NCI-H2107 treated with DMSO at 0.1 percent for 48 hours (cell line): ENCODE data around the gene TAF13.

Experiments
- DNase-seq: peaks from one replicate; lab custom pipeline; 2025; ENCODE audit not compliant: unreplicated experiment; lab: John Stamatoyannopoulos, UW

Gene TAF13, protein sequence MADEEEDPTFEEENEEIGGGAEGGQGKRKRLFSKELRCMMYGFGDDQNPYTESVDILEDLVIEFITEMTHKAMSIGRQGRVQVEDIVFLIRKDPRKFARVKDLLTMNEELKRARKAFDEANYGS

DNA sequence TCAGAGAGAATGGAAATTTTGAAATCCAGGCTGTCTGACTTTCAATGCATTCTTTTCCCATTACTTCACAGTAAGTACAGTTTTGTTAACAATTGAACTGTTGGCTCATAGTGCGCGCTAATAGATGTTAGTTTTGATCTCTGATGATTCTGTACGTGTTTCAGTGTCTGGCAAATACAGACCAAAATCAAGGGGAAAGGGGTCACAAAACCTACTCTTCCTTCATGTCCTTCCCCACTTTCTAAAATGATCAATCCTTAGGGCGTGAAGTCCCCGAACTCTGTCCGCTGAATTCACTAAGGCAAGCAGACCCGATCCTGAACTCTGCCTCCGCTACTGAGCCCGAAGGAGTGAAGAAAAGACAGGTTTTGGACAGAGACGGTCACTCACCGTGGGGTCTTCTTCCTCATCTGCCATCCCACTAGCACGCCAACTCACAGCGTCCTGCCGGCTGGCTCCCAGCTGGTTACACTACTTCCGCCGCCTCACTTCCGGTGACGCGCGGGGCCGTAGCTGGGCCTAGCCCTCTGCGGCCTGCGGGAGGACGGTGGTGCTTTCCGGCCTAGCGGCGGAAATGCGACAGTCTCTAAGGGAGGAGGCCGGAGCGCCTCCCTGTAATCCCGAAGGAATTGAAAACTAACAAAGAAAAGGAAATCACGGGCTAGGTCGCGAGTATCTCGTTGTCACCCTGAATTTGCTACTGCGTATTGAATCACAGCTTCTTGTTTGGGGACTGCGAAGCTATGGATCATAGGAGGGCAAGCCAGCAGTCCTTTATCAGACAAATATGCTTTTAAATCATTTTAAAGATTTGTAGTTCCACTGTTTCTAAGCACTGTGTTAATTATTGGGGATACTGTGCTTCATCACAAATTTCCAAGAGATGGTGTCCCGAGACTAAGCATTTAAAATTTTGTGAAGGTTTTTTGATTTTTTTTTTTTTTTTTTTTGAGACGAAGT lies at the start of gene TAF13:
Gene TAF13, minus strand, starts transcription at position 473 of the 960 bp plus-strand sequence. Its CDS starts 56 bp downstream, at position 417.
- peak; percentile 87 for DNase-seq

DNA sequence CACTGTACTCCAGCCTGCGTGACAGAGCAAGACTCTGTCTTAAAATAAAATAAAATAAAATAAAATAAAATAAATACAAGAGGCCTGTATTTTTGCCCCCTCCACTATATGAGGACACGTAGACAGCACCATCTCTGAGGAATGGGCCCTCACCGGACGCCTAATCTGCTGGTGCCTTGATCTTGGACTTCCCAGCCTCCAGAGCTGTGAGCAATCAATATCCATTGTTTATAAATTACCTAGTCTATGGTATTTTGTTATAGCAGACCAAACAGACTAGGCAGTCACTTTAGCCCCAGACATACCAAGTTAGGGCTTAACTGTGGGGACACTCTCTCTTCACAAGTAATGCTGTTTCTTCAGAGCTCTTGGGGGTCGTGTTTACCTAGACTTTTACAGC lies 44.6 kb upstream of the TAF13 start:
- no peak for DNase-seq

DNA sequence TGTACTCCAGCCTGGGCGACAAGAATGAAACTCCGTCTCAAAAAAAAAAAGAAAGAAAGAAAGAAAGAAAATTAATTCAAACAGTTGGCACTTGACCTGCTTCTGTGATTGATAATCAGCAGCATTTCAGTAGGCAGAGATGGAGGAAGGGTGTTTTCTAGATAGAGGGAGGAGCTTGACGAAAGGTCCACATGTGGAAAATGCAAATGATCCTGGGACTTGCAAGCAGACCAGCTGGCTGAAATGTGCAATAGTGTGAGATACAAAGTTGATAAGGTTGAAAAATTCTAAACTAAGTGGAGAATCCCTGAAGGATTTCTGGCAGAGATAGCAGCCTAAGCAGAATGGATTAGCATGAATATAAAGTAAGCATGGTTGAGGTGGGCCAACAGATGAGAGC lies 42.3 kb upstream of the TAF13 start:
- DNase-seq: no peak

DNA sequence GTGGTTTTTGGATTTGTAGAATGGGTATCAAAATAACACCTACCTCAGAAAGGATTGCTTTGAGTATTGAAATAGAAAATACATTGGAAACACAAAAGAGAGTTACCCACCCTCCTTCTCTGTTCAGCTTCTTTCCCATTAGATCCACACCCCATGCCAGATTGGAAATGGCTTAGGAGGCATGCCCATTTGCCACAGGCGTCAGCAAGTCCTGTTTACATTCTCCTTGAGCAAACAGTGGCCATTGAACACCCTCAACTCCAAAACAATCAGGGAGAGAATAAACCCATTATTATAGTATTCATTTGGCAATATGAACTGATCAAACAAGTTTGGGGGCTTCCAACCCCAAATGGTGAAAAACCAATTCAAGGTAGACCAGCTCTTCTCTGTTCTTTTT lies 40.5 kb upstream of the TAF13 start:
- no peak for DNase-seq

DNA sequence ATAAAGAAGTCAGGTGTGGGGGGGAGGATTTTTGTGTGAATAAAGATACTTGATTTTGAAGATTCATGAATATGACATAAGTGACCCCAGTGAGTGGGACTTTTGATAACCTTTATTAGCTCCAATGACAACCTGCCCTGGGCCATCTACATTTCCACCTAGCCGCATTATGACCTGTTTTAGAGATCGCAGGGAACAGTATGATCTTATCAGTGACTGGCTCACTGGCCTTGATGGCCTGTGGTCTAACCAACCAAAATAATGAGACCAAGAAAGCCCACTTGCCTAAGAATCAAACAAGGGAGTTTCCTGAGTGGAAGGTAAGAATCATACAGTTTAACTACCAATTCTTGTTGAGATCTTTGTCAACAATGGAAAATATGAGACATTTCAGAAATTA lies 39.9 kb upstream of the TAF13 start:
- no peak for DNase-seq

DNA sequence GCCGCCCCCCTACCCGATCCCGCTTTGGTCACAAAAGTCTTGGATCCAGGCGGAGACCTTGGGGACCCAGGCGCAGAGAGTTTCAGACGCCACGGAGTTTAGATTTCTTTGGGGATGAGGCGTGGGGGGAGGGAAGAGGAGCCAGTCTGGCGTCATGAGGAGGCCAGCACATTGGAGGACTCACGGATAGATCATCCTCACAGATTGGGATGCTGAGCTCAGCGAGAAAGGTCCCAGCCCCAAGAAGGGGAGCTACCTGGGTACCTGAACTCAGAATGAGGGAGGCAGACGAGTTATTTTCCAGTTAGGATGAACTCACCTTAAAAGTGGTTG lies 38.5 kb upstream of the TAF13 start:
- DNase-seq: no peak

DNA sequence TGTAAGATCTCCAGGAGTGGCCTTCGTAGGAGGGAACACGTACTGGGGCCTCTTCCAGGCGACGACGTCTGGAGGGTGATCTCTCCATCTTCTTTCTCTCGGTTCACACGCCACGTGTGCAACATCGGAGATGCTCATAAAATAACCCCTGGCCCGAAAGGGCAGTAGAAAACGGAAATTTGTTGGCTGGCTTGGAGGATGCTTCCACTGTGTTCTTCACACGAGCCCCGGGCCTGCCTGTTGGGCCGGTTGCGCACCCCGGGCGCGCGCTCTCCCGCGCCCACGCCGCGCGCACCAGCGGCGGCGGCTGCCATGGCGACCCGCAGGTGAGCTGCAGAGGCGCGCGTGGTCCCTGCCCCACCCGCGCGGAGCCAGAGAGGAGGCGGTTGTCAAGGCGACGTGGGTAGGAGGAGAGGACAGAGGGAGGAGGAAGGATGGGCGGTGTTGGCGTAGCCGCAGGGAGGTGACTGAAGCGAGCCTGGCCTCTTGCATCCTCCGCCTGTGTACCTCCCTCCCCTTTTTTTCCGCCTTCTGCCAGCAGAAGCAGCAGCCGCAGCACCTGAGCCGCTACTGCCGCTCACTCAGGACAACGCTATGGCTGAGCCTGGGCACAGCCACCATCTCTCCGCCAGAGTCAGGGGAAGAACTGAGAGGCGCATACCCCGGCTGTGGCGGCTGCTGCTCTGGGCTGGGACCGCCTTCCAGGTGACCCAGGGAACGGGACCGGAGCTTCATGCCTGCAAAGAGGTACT lies 38.0 kb upstream of the TAF13 start, which contains the start of gene ELAPOR1:
Gene ELAPOR1, plus strand, starts transcription at position 526 of the 752 bp plus-strand sequence. Its CDS starts 69 bp downstream, at position 595.
- peak; percentile 77 for DNase-seq

DNA sequence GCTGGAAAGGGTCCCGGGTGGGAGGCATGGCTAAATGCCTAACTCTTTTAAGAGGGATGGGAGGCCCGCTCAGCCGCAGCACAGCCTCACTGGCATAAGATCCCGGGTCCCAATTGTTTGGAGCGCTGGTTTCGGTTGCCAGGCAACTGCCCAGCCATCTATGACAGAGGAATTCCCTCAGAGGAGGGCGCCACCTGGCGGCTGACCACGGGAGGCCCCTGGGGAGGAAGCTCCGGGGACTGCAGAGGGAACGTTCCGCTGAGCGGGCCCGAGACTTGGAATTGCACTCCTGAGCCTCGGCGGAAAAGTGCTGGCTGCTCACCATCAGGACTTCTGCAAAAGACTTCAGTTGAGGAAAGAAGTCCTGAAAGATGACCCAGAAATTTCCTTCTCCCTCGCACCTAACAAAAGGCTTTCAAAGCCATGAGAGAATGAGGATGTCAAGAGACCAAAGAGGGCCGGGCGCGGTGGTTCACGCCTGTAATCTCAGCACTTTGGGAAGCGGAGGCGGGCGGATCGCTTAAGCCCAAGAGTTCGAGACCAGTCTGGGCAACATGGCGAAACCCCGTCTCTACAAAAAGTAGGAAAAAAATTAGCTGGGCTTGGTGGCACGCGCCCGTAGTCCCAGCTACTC lies 37.0 kb upstream of the TAF13 start:
- DNase-seq: peak; percentile 86

DNA sequence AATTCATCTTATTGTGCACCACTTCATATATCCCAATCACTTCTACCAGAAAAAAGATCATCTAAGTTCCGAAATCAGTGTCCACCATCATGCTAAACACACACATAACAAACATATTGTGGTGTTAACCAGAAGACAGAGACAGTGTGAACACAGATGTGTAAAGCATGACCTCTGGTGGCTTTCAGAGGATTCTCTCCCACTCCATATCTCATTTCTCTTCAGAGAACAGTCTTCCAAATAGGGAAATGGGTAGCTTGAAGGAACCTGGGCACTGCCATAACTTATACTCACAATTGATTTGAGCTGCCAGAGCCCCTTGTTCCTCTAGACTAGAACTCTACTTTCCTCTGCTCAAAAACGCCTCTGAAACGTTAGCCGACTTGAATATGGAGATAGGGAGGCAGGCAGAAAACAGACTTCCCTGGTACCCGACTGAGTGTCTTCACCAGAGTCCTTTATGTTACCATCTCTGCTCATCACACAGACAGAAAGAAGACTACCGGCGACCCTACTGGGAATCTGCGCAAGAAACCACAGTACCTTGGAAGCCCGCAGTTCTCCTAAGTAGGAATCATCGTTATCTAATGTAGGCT lies 36.4 kb upstream of the TAF13 start:
- no peak for DNase-seq

DNA sequence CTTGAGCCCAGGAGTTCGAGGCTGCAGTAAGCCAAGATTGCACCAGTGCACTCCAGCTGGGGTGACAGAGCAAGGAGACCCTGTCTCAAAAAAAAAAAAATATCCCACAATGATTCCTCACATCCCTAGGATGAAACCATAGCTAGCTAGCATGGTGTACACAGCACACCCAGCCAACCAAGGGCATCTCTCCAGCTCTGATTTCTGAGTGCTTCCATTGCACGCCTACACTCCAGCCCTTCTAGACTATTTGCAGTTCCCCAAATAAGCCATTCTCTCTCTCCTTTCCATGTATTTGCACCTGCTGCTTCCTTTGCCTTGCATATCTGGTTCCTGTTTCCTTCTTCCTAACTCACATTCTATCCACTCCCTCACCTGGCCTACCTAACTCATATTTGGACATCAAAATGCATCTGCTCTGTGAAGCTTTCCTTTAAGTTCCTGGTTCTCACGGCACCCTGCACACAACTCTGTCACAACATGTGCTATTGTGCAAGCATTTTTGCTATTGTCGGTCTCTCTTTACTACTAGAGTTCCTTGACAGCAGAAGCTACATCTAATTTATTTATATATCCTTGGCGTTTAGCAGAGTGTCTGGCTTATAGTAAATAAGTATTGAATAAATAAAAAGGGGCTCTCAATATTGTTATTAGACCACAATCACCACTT lies 35.7 kb upstream of the TAF13 start:
- no peak for DNase-seq

DNA sequence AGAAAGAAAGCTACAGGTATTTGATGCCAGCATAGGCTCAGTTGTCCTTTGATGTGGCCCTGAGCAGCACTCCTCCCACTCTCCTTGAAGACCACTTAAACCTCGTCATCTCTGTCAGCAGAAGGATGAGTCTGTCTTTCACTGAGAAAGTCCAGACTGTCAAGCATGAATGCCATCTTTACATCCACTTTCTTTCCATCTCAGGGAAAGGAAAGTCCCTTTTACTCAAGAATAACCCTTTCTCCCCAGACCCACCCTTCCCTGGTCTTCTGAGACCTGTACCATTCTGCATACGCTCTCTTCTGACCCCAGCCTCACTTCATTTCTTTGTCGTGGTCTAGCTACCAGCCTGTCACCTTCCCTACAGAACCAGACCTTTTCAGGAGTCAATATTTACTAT lies 34.1 kb upstream of the TAF13 start:
- no peak for DNase-seq

DNA sequence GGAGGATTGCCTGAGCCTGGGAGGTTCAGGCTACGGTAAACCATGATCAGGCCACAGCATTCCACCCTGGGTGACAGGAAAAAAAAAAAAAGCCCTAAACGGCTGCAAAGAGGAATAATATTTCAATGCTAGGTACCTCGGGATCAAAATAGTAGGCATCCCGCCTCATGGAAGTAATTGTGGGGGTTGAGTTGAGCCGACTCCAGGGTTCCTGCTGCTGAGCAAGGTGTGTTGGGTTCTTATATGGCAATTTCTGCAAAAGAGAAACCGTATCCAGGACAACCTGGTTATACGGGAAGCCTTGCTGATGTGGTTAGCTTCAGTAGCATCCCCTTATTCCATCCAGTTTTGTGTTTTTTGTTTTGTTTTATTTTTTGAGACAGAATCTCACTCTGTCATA lies 32.0 kb upstream of the TAF13 start:
- DNase-seq: no peak

DNA sequence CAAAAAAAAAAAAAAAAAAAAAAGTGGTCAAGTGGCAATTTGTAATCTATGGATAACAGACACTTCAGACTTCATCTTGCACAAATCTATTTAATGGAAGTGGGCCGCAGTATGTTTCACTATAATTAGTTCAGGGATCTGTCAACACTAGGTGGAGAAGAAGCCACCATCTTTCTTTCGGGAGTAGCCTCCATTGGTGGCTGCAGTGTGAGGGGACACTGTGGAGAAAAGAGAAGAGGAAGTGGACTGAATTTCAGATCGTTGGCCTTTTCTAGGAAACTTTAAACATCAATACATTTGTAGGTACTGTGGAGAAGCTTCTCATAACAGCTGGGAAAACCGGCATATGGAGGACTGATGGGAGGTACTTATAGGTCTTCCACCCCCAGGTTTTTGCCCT lies 30.1 kb upstream of the TAF13 start:
- no peak for DNase-seq

DNA sequence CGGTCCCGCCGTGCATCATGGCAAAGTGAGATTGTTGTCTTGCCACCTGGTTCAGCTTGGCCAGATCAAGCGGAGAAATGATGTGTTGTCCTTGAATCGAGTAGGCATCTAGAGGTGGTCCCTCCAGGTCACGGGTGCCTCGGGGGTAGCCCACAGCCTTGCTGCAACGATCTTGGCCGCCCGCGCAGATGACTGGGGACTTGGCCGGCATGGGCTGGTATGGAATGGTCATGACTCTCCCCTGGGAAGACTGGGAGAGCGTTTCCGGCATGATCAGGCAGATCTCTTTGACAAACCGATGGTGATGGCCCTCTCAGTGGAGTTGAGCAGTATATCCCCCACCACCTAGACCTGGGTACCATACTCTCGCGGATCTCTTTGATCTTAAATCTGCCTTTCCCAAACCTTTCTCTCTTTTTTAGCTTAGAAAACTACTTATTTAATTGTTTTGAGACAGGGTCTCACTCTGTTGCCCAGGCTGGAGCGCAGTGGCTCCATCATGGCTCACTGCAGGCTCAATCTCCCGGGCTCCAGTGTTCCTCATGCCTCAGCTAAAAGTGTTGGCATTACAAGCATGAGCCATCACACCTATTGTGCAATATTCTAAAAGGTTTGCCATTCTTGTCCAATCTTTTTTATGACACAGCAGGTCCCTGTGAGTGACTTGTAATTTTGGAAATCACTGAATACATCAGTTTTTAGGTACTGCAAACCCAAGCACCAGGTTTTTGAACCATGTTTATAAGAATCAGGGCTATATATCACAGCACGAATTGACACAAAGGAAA lies 28.8 kb upstream of the TAF13 start:
- DNase-seq: no peak

DNA sequence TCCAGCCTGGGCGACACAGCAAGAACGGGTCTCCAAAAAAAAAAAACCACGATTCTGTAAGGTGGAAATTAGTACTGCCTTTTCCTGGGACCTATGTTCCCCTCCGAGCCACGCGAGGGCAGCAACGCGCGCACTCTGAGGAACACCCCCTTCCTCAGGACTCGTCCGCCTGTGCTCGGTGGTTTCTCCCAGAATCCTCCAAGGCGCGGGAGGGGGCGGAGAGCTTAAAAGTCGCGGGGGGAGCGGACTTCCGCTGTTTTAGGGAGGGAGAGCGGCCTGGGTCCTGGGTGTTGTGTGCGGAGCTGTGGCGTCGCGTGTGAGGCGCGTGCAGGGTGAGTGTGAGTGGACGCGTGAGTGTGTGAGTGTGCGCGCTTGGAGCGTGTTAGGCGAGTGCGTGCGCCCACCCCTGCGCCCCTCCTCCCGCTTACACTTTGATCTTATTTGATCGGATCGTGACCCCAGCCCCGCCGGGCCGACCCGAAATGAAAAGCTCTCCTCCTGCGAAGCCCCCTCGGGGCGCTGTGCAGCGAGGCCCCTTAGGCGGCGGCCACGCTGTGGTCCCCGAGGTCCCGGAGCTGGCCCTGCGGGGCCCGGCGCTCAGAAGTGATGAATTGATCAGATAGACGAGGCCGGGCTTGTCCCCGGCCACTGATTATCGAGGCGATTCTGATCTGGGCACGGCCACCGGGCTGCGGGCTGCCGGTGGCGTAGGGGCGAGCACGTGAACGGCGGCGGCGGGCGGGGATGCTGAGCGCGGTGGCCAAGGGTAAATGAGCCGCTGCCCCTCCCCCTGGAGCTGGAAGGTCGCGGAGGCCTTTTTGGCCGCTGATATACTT lies 24.4 kb upstream of the TAF13 start:
- DNase-seq: peak; percentile 94

DNA sequence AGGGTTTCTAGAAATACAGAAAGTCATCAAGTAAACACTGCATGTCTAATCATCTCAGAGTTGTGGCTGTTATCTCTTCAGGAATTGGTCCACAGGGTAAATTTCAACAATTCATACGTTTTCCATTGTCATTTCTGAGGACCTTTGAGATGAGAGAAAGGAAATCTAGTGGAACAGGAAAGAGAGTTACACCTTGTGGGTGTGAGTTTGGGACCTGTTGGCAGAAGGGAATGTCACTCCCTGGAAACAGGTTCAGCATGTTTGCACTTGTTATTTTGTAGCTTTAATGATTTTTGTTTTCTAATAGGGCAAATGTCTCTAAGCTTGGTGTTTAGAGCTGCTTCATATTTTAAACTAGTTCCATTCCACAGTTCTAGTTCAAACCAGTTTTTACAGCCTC lies 20.3 kb upstream of the TAF13 start:
- no peak for DNase-seq

DNA sequence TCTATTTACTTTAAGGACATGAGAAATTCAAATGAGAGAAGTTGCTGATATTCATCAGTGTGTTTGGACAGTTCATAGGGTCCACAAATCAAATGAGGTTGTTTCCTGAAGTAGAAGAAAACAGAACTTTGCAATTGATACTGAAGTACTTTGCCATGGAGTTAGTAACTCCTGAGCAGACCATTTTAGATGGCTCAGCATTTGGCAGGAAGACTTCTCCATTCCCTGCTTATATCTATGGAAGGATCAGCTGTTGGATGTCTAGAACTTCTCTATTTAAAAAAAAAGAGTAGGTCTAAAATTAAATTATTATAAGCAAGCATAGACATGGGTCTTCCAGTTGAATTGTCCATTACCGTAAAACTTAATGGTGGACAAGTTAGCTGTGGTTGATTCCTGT lies 19.8 kb upstream of the TAF13 start:
- no peak for DNase-seq

DNA sequence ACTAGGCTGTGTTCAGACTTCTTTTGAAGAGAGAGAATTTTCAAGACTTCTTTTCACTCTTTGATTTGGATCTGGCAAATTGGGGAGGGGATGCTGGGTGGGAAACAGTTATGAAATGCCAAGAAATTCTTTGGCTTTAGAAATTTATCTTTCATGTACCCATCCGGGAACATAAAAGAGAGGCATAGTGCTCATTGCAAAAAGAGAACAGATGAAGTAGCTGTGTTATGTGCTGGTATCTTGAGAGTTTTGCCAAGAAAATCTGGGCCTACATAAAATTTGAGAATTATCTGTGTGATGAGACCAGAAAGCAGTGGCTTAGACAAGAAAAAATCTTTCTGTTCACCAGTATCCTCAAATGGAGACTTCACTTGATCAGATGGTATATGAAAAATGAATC lies 19.1 kb upstream of the TAF13 start:
- no peak for DNase-seq

DNA sequence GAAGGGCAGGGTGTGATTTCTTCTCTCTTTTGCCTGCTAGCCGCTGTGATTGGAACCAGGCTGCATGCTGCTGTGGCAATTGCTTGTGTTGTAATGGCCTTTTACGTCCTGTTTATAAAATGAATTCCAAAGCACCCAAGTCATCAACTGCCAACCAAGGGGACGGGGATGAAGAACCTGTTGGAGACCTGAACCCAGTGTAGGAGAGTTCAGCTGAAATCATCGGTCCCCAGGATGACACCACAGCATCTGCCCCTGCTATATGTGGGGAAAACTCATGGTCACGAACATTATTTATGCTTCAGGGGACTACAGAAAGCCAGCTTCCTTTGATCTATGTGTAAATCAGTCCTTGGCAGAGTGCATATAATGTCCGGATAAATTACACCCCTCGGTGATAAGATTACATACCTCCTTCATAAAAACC lies 18.6 kb upstream of the TAF13 start:
- DNase-seq: no peak
